ENCODE data around the gene HP1BP3.
"Not testable (repeated sequence)": the region's sequence is repeated elsewhere in the genome, so short reads cannot be mapped to it uniquely, and the experiment has no call there.

Gene HP1BP3

GRCh38 chr1:20726932-20727745 is 60.0 kb downstream of the HP1BP3 start:
- no peak for DNase-seq (ENCODE audit: low read depth)

DNA sequence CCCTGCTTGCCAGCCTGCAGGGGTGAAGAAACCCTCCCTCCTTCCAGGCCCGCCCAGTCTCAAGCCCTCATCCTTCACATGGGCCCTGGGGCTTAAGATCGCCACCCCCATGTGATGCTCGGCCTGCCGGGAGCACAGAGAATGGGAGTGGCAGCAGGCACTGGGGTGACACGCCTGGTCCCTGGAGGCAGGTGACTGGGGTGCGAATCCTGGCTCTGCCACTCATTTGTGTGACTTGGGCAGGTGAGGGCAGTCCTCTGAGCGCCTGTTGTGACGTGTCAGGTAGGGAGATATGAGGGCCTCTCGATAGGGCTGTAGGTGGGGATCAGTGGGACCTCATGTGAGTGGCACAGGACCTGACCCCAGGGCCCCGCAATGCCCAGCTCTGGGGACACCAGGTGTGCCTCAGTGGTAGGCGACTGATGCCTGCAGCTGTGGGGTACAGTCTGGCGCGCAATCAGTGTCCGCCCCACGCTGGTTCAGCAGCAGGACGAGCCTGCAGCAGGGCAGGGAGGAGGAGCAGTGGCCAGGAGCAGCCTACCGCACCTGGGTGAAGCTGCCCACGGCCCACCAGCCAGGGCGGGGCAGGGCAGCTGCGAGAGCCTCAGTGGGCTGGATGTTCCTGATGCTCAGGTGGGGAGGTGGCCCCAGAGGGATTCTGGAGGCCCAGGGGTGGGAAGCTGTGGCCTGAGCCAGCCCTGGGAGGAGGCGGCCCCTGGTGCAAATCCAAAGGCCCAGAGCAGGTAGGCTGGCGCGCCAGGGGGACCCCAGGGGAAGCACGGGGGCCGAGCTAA is 60.8 kb downstream of the HP1BP3 start:
- no peak for DNase-seq (ENCODE audit: low read depth)

- DNase-seq (ENCODE audit: low read depth), result no peak
Observed at GRCh38 chr1:20725189-20726117, 61.7 kb downstream of the HP1BP3 start.

GRCh38 chr1:20724364-20725188 is 62.5 kb downstream of the HP1BP3 start:
- DNase-seq (ENCODE audit: low read depth), result no peak

DNA sequence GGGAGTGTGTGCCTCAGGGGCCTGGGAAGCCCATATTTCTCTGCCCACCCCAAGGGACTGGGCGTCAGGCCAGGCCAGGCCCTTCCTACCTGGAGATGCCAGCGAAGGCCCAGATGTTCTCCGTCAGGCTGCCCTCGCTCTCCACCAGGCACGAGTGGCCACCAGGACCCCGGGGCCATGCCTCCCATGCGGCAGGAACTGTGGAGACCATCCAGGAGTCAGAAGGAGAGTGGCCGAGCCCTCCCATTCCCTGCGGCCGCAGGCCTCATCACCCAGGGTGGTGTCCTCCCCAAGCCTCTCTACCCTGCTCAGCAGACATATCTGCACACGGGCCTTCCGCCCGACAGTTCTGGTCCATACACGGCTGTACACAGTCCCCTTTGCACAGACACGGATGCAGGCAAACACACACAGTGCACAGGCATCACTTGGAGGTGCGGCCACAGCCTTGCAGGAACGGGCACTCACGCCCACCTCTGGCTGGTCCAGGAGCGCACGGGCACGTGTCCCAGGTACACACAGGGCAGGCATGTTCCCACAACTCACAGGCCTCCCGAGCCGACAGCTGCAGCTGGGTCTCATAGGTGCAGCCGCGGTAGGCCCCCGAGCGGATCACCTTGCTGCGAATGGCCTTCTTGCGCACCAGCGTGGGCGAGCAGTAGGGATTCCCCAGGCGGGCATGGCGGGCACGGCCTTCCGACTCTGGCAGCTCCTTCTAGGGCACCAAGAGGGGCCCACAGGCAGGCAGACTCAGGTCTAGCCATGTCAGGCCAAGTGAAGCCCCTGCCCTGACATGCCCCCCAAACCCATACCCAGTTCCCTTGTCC is 63.4 kb downstream of the HP1BP3 start:
- no peak for DNase-seq (ENCODE audit: low read depth)

- no peak for DNase-seq (ENCODE audit: low read depth)
Observed at GRCh38 chr1:20723159-20723536, 64.0 kb downstream of the HP1BP3 start.

DNA sequence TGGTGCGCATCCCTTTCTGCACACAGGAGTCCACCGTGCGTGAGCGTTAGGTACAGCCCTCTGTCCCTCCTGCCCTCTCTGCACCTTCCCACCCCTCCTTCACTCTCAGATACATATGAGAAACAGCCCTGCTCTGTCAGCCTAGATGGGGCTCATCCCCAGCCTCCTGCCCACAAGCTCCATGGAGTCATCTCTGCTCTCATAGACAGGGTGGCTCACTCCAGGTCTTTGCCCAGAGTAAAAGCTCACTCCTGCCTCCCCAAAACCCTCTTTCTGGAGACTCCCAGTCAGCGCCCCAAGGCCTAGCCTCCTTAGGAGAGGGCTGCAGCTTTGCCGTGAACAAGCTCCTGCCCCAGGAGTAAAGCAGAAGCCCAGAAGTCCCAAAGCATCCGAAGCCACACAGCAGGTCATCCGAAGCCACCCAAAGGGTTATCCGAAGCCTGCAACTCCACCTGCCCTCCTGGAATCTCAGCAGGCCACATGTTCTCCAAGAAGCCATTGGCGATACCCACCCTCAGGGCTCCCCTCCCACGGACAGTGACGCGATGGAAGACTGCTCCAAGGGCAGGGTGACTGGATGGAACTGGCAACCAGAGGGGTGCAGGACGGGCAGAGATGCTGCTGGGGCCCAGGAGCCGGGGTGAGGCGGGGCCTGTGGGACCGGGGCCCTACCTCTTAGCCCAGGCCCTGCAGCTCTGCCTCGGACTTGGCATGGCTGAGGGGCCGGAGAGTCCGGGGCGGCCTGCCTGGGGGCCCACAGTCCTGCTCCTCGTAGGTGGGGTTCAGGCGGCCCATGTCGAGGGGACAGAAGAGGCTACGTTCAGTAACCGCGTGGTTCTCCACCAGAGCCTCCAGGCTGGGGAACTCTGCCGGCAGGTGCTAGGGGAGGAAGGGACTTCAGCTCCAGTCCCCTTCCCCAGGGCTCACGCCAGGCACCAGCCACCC is 65.7 kb downstream of the HP1BP3 start:
- DNase-seq (ENCODE audit: low read depth), result no peak

DNA sequence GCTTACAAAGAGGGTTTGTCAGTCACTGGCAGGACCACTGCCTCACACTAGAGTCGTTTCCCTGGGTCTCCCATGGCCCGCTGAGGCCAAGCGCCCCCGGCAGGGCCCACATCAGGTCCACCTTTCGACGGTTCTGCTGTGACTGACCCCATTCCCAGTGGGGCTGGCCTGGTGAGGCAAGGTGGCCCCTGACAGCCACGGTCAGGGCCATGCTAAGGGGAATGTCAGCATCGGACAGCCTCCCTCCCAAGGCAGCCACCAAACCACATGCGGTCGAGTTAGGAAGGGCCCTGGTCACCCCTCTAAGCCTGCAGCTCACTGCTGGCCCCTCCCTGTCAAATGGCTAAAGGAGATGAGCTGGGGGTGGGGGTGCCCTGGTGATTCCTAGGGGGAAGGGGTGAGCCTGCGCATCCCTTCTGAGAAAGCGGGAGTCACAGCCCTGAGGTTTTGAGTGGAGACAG is 66.4 kb downstream of the HP1BP3 start:
- DNase-seq (ENCODE audit: low read depth), result no peak

GRCh38 chr1:20719871-20720620 is 67.1 kb downstream of the HP1BP3 start:
- no peak for DNase-seq (ENCODE audit: low read depth)

GRCh38 chr1:20719261-20719660 is 67.8 kb downstream of the HP1BP3 start:
- DNase-seq (ENCODE audit: low read depth), result no peak

DNA sequence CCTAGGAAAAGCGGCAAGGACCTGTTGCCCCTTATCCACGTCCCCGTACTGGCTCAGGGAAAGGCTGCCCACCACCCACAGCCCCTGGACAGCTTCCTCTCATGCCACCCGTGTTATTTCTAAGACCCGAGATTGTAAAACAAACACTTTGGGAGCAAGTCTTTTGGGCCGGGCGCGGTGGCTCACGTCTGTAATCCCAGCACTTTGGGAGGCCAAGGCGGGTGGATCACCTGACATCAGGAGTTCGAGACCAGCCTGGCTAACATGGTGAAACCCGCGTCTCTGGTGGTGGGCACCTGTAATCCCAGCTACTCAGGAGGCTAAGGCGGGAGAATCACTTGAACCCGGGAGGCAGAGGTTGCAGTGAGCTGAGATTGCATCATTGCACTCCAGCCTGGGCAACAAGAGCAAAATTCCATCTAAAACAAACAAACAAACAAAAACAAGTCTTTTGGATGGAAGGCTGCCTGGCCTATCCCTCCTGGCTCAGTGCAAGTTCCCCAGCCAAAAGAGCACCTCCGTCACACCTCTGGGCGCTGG is 68.7 kb downstream of the HP1BP3 start:
- not testable (repeated sequence) for DNase-seq (ENCODE audit: low read depth)

DNA sequence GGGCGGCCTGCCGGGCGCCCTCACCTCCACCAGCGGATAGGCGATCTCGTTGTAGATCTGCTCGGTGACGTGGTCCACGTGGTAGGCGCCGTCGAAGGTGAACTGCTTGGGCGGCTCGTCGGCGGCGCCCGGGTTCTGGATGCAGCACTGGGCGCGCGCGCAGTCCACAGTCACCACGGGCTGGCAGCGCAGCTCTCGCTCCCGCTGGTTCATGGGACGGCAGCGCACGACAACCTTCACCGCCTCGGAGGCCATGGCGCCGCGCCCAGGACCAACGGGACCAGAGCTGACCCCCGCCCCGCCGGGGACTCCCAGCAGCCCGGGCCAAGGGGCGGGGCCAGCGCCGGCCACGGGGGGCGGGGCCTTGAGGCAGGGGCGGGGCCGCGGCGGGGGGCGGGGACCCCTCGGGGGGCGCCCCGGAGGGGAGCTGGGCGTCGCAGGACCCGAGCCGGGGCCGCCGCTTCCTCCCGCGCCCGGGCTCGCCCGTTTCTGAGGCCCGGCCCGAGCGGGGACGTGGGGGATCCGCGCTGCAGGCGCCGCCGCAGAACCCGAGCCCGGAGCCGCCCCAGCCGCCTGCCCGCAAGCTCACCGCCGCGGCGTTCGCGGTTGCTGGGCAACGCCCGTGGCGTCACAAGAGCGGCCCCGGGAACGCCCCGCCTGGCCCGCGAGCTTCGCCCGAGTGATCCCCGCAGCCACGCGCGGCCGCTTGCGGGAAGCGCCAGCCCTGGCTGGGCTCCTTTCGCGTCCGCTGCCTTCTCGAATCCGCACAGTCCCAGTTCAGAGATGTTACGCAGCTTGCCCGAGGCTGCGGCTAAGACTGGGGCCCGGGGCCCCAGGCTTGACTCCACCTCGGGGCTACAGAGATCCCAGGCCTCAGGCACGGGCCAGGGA is 69.4 kb downstream of the HP1BP3 start, which contains the start of gene KIF17:
Gene KIF17, minus strand, starts transcription at position 556 of the 891 bp plus-strand sequence. Its CDS starts 301 bp downstream, at position 255.
- DNase-seq (ENCODE audit: low read depth), result no peak

DNA sequence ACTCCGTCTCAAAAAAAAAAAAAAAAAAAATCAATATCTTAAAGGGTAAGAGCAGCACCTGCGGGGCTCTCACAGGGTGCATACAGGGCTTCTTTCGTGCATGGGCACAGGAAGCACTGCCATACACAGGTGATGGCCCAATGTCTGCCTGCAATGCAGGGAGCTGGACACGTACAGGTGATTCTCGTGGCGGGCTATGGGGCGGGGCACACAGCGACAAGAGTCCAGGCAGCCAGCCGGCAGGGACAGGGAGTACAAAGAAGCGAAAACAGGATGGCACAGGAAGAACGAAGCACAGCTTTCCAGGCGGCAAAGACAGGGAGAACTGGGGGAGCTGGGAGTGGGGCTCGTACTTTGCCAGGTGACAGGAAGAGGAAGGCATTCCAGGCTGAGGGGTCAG is 70.9 kb downstream of the HP1BP3 start:
- DNase-seq (ENCODE audit: low read depth), result no peak

DNA sequence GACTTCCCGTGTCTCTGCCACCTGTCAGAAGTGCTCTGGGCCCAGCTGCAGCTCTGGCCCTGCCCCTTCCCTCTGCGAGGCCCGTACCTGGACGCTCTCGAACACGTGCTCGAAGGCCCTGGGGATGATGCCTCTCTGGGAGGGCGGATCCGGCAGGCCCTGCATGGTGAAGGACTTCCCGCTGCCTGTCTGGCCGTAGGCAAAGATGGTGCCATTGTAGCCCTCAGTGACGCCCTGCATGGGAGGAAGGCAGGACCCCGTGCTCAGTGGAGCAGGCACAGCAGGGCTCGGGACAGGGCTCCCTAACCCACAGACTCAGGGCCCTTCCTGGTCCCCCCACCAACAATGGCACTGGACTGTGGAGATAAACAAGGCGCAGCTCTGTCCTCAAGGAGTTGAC is 71.7 kb downstream of the HP1BP3 start:
- no peak for DNase-seq (ENCODE audit: low read depth)

DNA sequence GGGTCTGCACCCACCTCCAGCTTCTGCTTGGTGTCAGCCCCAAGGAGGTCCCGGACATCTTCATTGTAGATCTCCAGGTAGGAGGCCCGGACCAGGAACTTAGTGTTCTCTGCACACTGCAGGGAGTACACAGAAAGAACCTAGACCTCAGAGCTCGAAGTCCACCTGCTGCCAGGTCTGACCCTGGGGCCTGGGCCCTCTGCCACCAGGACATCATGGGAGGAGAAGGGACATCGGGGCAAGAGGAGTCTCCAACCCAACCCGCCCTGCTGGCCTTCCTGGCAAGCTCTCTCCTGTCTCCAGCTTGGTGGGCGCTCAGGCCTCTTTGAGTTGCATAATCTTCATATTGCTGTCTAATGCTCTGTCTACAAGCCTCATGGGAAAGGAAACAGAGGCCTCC is 73.7 kb downstream of the HP1BP3 start:
- no peak for DNase-seq (ENCODE audit: low read depth)

GRCh38 chr1:20712215-20712577 is 74.9 kb downstream of the HP1BP3 start:
- DNase-seq (ENCODE audit: low read depth), result no peak

All from stimulated activated CD8-positive, alpha-beta memory T cell treated with anti-CD3 and anti-CD28 coated beads, Interleukin-15, amount 100 ng/mL, for 24 hours (primary cell).